RWPE2 (cell line): ENCODE measurements around the gene ANO7.
A peak's percentile ranks its signal among the peaks of the same experiment; 100 is the strongest.

ENCODE experiments used
- ATAC-seq: fragments of 200-7000 bp; cut with Tn5 transposase; 3 replicates; pipeline ENCODE4 v1.9.1; 2021; ENCODE audit warnings: low read depth
- DNase-seq: peaks from one replicate; pipeline ENCODE4 v3.0.0-alpha.2; 2020; ENCODE audit warnings: low spot score
- H3K27ac ChIP-seq: fragments of 450-650 bp; 2 replicates; pipeline ENCODE4 v1.5.1; 2017; ENCODE audit warnings: mild to moderate bottlenecking; ENCODE audit not compliant: poor library complexity, severe bottlenecking
- H3K27me3 ChIP-seq: fragments of 250-450 bp; sonication (Bioruptor Pico); 2 replicates; pipeline ENCODE4 v1.5.1; 2021; ENCODE audit warnings: mild to moderate bottlenecking, moderate library complexity; ENCODE audit not compliant: insufficient read depth, poor library complexity, severe bottlenecking
- H3K36me3 ChIP-seq: fragments of 250-450 bp; sonication (Bioruptor Pico); 2 replicates; pipeline ENCODE4 v1.5.1; 2020; ENCODE audit warnings: low read depth, mild to moderate bottlenecking, moderate library complexity
- H3K4me1 ChIP-seq: fragments of 250-450 bp; sonication (Bioruptor Pico); 2 replicates; pipeline ENCODE4 v1.5.1; 2021; ENCODE audit warnings: mild to moderate bottlenecking, moderate library complexity; ENCODE audit not compliant: insufficient read depth, poor library complexity, severe bottlenecking
- H3K4me3 ChIP-seq: fragments of 250-450 bp; sonication (Bioruptor Pico); 2 replicates; pipeline ENCODE4 v1.5.1; 2021; ENCODE audit warnings: mild to moderate bottlenecking, moderate library complexity; ENCODE audit not compliant: severe bottlenecking
- H3K9me3 ChIP-seq: fragments of 250-450 bp; sonication (Bioruptor Pico); 2 replicates; pipeline ENCODE4 v1.5.1; 2021; ENCODE audit warnings: mild to moderate bottlenecking, moderate library complexity; ENCODE audit not compliant: severe bottlenecking
- TF ChIP-seq, protein P1 (sequence below): fragments of 450-650 bp; IDR thresholded peaks from one replicate; pipeline ENCODE4 v1.5.1; 2017; ENCODE audit warnings: mild to moderate bottlenecking, moderate library complexity; ENCODE audit not compliant: poor library complexity, severe bottlenecking

ANO7 gene

DNA sequence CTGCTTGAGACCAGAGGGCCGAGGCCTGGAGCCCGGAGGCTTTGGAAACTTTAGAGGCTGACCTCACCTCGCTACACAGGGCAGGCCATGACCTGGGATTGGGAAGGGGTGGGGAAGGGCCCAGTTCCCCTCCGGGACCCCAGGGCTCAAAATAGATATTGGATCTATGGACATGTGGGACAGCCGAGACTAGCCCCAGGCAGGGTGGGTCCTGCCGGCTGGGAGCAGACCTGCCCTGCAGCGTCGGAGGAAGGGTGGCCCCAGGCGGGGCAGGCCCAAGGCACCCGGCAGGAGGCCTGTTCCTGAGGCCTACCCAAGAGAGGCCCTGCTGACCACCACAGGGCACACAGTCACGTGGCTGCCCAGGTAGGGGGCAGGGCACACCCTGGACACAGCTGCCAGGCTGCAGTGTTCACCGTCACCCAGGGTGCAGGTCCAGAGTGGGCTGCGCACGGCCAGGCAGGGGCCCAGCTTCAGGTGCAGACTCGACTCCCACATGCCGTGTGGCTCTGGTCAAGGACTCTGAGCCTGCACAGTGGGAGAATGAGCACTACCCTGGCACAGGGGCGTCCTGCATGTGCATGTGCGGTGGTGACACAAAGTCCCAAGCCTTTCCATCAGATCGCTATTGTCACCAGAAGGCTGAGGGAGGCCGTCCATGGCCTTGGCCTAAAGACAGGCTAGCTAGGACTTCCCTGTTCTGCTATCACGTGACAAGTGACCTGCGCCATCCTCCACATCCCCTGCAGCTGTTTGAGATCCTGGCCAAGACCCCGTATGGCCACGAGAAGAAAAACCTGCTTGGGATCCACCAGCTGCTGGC is 13.2 kb downstream of the ANO7 start:
- Histone ChIP-seq H3K4me1 (no peaks in the 10 kb centered on the region), H3K36me3 (no peaks in the 10 kb centered on the region), H3K9me3 (no peaks in the 10 kb centered on the region), H3K27ac (no peak overlapping the region), H3K27me3 (no peaks in the 10 kb centered on the region), H3K4me3 (no peak overlapping the region)
- TF ChIP-seq, protein P1, sequence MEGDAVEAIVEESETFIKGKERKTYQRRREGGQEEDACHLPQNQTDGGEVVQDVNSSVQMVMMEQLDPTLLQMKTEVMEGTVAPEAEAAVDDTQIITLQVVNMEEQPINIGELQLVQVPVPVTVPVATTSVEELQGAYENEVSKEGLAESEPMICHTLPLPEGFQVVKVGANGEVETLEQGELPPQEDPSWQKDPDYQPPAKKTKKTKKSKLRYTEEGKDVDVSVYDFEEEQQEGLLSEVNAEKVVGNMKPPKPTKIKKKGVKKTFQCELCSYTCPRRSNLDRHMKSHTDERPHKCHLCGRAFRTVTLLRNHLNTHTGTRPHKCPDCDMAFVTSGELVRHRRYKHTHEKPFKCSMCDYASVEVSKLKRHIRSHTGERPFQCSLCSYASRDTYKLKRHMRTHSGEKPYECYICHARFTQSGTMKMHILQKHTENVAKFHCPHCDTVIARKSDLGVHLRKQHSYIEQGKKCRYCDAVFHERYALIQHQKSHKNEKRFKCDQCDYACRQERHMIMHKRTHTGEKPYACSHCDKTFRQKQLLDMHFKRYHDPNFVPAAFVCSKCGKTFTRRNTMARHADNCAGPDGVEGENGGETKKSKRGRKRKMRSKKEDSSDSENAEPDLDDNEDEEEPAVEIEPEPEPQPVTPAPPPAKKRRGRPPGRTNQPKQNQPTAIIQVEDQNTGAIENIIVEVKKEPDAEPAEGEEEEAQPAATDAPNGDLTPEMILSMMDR, result no peak
- DNase-seq (peak; percentile 46), ATAC-seq (no peak)

GRCh38 chr2:241202268-241202585 is 13.8 kb downstream of the ANO7 start:
- Histone ChIP-seq H3K4me3 (no peak overlapping the region), H3K27me3 (no peaks in the 10 kb centered on the region), H3K27ac (no peak overlapping the region), H3K36me3 (no peaks in the 10 kb centered on the region), H3K9me3 (no peaks in the 10 kb centered on the region), H3K4me1 (no peaks in the 10 kb centered on the region)
- TF ChIP-seq, protein P1, result no peak
- DNase-seq, result no peak
- ATAC-seq, result no peak

DNA sequence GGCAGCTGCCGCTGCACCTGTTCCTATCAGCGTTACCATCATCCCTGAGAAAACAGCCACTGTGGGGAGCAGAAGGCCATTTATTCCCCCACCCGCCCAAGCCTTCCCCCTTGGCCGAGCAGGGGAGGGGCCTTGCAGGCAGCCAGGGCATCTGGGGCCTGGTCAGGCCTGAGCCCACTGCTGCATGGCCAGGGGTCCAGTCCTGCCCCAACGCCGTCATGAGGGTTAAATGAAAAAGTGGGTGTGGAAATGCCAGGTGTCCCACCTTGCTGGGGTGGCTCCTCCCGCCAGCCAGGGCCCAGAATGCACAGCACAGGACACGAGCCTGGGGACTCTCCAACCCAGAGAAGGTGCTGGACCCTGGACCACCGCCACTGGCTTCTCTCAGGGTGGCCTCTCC is 14.2 kb downstream of the ANO7 start:
- H3K4me1 ChIP-seq, result no peaks in the 10 kb centered on the region
- H3K27ac ChIP-seq, result no peak overlapping the region
- no peaks in the 10 kb centered on the region for H3K9me3 ChIP-seq
- no peaks in the 10 kb centered on the region for H3K36me3 ChIP-seq
- ATAC-seq (no peak), DNase-seq (no peak)
- TF ChIP-seq, protein P1, result no peak
- H3K4me3 ChIP-seq, result no peak overlapping the region
- H3K27me3 ChIP-seq, result no peaks in the 10 kb centered on the region

GRCh38 chr2:241203218-241204009 is 14.9 kb downstream of the ANO7 start:
- H3K9me3 ChIP-seq, result no peaks in the 10 kb centered on the region
- H3K27ac ChIP-seq, result no peak overlapping the region
- H3K27me3 ChIP-seq, result no peaks in the 10 kb centered on the region
- H3K4me1 ChIP-seq, result no peaks in the 10 kb centered on the region
- ATAC-seq, result no peak
- TF ChIP-seq, protein P1, result no peak
- DNase-seq, result no peak
- no peak overlapping the region for H3K4me3 ChIP-seq
- H3K36me3 ChIP-seq, result no peaks in the 10 kb centered on the region

GRCh38 chr2:241204010-241204384 is 15.5 kb downstream of the ANO7 start:
- TF ChIP-seq, protein P1, result no peak
- Histone ChIP-seq H3K4me3 (no peak overlapping the region), H3K27me3 (no peaks in the 10 kb centered on the region), H3K9me3 (no peaks in the 10 kb centered on the region), H3K4me1 (no peaks in the 10 kb centered on the region), H3K36me3 (no peaks in the 10 kb centered on the region), H3K27ac (no peak overlapping the region)
- ATAC-seq (no peak), DNase-seq (no peak)
